ENCODE results near the gene RMRP. TPM values are rescaled to one million over a fixed set of nuclear protein-coding genes. Genes with fewer than 3 reads are reported as not detected.

Gene RMRP
- total RNA-seq, 2 donors from 2014 or later, result 17,358 to 20,060 TPM

DNA sequence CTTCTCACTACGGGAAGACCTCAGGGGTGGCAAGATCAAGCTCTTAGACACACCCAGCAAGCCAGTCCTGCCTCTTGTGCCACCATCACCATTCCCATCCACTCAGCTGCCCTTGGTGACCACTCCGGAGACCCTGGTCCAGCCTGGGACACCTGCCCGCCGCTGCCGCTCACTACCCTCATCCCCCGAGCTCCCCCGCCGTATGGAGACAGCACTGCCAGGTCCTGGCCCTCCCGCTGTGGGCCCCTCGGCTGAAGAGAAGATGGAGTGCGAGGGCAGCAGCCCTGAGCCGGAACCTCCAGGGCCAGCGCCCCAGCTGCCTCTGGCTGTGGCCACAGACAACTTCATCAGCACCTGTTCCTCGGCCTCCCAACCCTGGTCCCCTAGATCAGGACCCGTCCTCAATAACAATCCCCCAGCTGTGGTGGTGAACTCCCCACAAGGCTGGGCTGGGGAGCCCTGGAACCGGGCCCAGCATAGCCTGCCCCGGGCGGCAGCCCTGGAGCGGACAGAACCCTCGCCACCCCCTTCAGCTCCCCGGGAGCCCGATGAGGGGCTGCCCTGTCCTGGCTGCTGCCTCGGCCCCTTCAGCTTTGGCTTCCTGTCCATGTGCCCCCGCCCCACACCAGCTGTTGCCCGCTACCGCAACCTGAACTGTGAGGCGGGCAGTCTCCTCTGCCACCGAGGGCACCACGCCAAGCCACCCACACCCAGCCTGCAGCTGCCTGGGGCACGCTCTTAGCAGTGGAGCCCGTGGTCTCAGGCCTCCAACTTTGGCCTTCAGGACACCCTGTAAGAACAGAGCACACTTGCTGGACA lies 48.6 kb downstream of the RMRP start:
- H3K27me3 ChIP-seq (ENCODE audit: control insufficient read depth, insufficient read depth, low read length, poor library complexity, severe bottlenecking), result peaks cover 8% of the 10 kb centered on the region
- Mint-ChIP-seq H3K36me3 (ENCODE audit: low read depth) (peaks cover 18% of the 10 kb centered on the region), H3K27me3 (ENCODE audit: insufficient read depth) (peaks cover 12% of the 10 kb centered on the region), H3K4me3 (no peak overlapping the region), H3K4me1 (peaks cover 2% of the 10 kb centered on the region), H3K9me3 (no peaks in the 10 kb centered on the region), H3K27ac (no peak overlapping the region)
- no peak for DNase-seq
- no peak overlapping the region for H3K4me3 ChIP-seq (ENCODE audit: low read length)
- WGBS, 2 experiments (ENCODE audit: insufficient coverage in 1 of 2, insufficient read length in 1 of 2), result 95 to 98% methylated on average over 11 to 31 of the region's 31 CpGs
- no peaks in the 10 kb centered on the region for H3K9me3 ChIP-seq (ENCODE audit: control insufficient read depth, low read length)
- H3K27ac ChIP-seq (ENCODE audit: low read depth, low read length), result no peak overlapping the region
- no peak overlapping the region for H3K9ac ChIP-seq (ENCODE audit: extremely low read depth, low read length, poor library complexity, severe bottlenecking)
- peaks cover 6% of the 10 kb centered on the region for H3K4me1 ChIP-seq (ENCODE audit: control insufficient read depth, insufficient read depth, low read length)
- TF ChIP-seq, protein P1, sequence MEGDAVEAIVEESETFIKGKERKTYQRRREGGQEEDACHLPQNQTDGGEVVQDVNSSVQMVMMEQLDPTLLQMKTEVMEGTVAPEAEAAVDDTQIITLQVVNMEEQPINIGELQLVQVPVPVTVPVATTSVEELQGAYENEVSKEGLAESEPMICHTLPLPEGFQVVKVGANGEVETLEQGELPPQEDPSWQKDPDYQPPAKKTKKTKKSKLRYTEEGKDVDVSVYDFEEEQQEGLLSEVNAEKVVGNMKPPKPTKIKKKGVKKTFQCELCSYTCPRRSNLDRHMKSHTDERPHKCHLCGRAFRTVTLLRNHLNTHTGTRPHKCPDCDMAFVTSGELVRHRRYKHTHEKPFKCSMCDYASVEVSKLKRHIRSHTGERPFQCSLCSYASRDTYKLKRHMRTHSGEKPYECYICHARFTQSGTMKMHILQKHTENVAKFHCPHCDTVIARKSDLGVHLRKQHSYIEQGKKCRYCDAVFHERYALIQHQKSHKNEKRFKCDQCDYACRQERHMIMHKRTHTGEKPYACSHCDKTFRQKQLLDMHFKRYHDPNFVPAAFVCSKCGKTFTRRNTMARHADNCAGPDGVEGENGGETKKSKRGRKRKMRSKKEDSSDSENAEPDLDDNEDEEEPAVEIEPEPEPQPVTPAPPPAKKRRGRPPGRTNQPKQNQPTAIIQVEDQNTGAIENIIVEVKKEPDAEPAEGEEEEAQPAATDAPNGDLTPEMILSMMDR (conservative IDR thresholded peaks at IDR 0.05), result no peak
- peaks cover 14% of the 10 kb centered on the region for H3K36me3 ChIP-seq (ENCODE audit: control insufficient read depth, insufficient read depth, low read length)

DNA sequence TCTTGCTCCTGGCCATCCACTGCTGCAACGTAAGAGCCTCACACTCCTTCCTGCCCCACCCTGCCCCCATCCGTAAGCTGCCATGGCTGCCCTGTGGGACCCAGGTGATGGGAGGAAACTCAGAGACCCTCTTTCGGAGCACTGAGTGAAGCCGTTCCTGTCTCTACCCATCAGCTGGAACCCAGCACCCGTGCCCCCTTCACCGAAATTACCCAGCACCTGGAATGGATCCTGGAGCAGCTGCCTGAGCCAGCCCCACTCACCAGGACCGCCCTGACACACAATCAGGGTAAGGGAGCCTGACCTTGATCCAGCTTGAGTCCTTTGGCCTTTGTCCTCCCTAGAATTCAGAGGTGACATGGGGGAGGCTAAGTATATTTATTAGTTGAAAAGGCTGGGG lies 49.6 kb downstream of the RMRP start:
- H3K4me1 Mint-ChIP-seq, result peaks cover 5% of the 10 kb centered on the region
- WGBS, 2 experiments (ENCODE audit: insufficient coverage in 1 of 2, insufficient read length in 1 of 2), result 93 to 95% methylated on average over 3 to 7 of the region's 7 CpGs
- H3K27me3 Mint-ChIP-seq (ENCODE audit: insufficient read depth), result peaks cover 5% of the 10 kb centered on the region
- H3K27ac Mint-ChIP-seq, result no peak overlapping the region
- Histone ChIP-seq H3K4me1 (ENCODE audit: control insufficient read depth, insufficient read depth, low read length) (peaks cover 6% of the 10 kb centered on the region), H3K4me3 (ENCODE audit: low read length) (no peak overlapping the region), H3K9ac (ENCODE audit: extremely low read depth, low read length, poor library complexity, severe bottlenecking) (no peak overlapping the region), H3K27ac (ENCODE audit: low read depth, low read length) (no peak overlapping the region), H3K36me3 (ENCODE audit: control insufficient read depth, insufficient read depth, low read length) (peaks cover 14% of the 10 kb centered on the region), H3K27me3 (ENCODE audit: control insufficient read depth, insufficient read depth, low read length, poor library complexity, severe bottlenecking) (peaks cover 2% of the 10 kb centered on the region), H3K9me3 (ENCODE audit: control insufficient read depth, low read length) (no peaks in the 10 kb centered on the region)
- TF ChIP-seq, protein P1 (conservative IDR thresholded peaks at IDR 0.05), result no peak
- H3K36me3 Mint-ChIP-seq (ENCODE audit: low read depth), result peaks cover 18% of the 10 kb centered on the region
- H3K4me3 Mint-ChIP-seq, result no peak overlapping the region
- DNase-seq, result no peak
- no peaks in the 10 kb centered on the region for H3K9me3 Mint-ChIP-seq

Small RNA genes lying within 50 kb of the gene (microRNA-seq; reads per million reads assigned to microRNA genes)
- not detected for gene MIR4667 (ENCODE audit: borderline microRNAs expressed)

Other genes starting within 250 kb of the RMRP start
- 10 to 100 TPM; 17.2 to 21.0 TPM for gene RUSC2, start 167.9 kb downstream of the RMRP start, total RNA-seq
- 10 to 100 TPM; 30.7 to 35.2 TPM for gene TESK1, start 52.8 kb downstream of the RMRP start, total RNA-seq
- 1 to 10 TPM; 2.4 to 6.9 TPM for gene CD72, start 39.6 kb downstream of the RMRP start, total RNA-seq
- gene SIT1, start 7.1 kb downstream of the RMRP start, total RNA-seq, result under 1 TPM in 1 of 2 donors, not detected in 1; 0.22 TPM
- 10 to 100 TPM; 10.6 to 15.3 TPM for gene CCDC107, start 273 bp upstream of the RMRP start, total RNA-seq
- 10 to 100 TPM; 22.1 to 36.4 TPM for gene ARHGEF39, start 7.2 kb upstream of the RMRP start, total RNA-seq
- gene CA9, start 15.9 kb upstream of the RMRP start, total RNA-seq, result 1 to 10 TPM; 1.8 to 3.6 TPM
- gene TPM2, start 31.9 kb upstream of the RMRP start, total RNA-seq, result 100 to 1,000 TPM; 191 to 251 TPM
- 100 to 1,000 TPM; 117 to 123 TPM for gene TLN1, start 74.2 kb upstream of the RMRP start, total RNA-seq
- 10 to 100 TPM; 28.1 to 33.6 TPM for gene CREB3, start 74.6 kb upstream of the RMRP start, total RNA-seq
- 100 to 1,000 TPM; 107 to 117 TPM for gene GBA2, start 91.2 kb upstream of the RMRP start, total RNA-seq
- gene RGP1, start 91.3 kb upstream of the RMRP start, total RNA-seq, result 10 to 100 TPM; 24.6 to 30.1 TPM
- under 1 TPM in 1 of 2 donors, not detected in 1; 0.66 TPM for gene MSMP, start 96.3 kb upstream of the RMRP start, total RNA-seq
- gene NPR2, start 133.6 kb upstream of the RMRP start, total RNA-seq, result 10 to 100 TPM; 22.9 to 26.0 TPM
- 1 to 10 TPM; 1.2 to 1.4 TPM for gene SPAG8, start 154.2 kb upstream of the RMRP start, total RNA-seq
- 10 to 100 TPM; 34.3 to 48.6 TPM for gene HINT2, start 157.0 kb upstream of the RMRP start, total RNA-seq
- under 1 TPM in 1 of 2 donors, not detected in 1; 0.22 TPM for gene FAM221B, start 170.7 kb upstream of the RMRP start, total RNA-seq
- gene TMEM8B, start 171.2 kb upstream of the RMRP start, total RNA-seq, result 10 to 100 TPM; 12.8 to 18.3 TPM
- gene OR13J1, start 212.4 kb upstream of the RMRP start, total RNA-seq, result not detected
- not detected for gene HRCT1, start 248.2 kb upstream of the RMRP start, total RNA-seq

All from endodermal cell (in vitro differentiated cells).